ENCODE measurements around the gene SIVA1.

Gene SIVA1

GRCh38 chr14:104782086-104782807 lies 29.3 kb downstream of the SIVA1 start:
- DNase-seq = no peak
- Histone ChIP-seq H3K27ac (ENCODE audit: low read length) (no peak overlapping the region), H3K4me1 (ENCODE audit: low read length) (no peaks in the 10 kb centered on the region), H3K9ac (ENCODE audit: low read length) (no peak overlapping the region), H3F3A (ENCODE audit: insufficient read depth, low read length) (no peaks in the 10 kb centered on the region), H3K4me2 (ENCODE audit: low read depth, low read length) (no peak overlapping the region), H4K20me1 (ENCODE audit: insufficient read depth, low read length) (no peaks in the 10 kb centered on the region), H3K9me2 (replicated peaks; ENCODE audit: insufficient read depth, low read length) (no peaks in the 10 kb centered on the region), H2AFZ (ENCODE audit: low read length) (no peak overlapping the region), H3K27me3 (replicated peaks; ENCODE audit: insufficient read depth, low read length) (no peaks in the 10 kb centered on the region), H3K4me3 (ENCODE audit: low read length) (no peak overlapping the region), H3K9me3 (replicated peaks; ENCODE audit: insufficient read depth, low read length) (no peaks in the 10 kb centered on the region), H3K36me3 (replicated peaks; ENCODE audit: insufficient read depth, low read length) (no peaks in the 10 kb centered on the region), H3K79me2 (ENCODE audit: low read length) (no peaks in the 10 kb centered on the region)
- no peak for TF ChIP-seq EZH2 (optimal IDR thresholded peaks at IDR 0.05; ENCODE audit: low read depth, low read length)
- no peak for TF ChIP-seq EZH2phosphoT487 (IDR thresholded peaks at IDR 0.05; ENCODE audit: low read length)
- TF ChIP-seq, protein P1, sequence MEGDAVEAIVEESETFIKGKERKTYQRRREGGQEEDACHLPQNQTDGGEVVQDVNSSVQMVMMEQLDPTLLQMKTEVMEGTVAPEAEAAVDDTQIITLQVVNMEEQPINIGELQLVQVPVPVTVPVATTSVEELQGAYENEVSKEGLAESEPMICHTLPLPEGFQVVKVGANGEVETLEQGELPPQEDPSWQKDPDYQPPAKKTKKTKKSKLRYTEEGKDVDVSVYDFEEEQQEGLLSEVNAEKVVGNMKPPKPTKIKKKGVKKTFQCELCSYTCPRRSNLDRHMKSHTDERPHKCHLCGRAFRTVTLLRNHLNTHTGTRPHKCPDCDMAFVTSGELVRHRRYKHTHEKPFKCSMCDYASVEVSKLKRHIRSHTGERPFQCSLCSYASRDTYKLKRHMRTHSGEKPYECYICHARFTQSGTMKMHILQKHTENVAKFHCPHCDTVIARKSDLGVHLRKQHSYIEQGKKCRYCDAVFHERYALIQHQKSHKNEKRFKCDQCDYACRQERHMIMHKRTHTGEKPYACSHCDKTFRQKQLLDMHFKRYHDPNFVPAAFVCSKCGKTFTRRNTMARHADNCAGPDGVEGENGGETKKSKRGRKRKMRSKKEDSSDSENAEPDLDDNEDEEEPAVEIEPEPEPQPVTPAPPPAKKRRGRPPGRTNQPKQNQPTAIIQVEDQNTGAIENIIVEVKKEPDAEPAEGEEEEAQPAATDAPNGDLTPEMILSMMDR (IDR thresholded peaks at IDR 0.05; ENCODE audit: low read length) = no peak

GRCh38 chr14:104782808-104783139 lies 29.8 kb downstream of the SIVA1 start:
- Histone ChIP-seq H3K27me3 (replicated peaks; ENCODE audit: insufficient read depth, low read length) (no peaks in the 10 kb centered on the region), H2AFZ (ENCODE audit: low read length) (no peak overlapping the region), H3K4me3 (ENCODE audit: low read length) (no peak overlapping the region), H4K20me1 (ENCODE audit: insufficient read depth, low read length) (no peaks in the 10 kb centered on the region), H3K9ac (ENCODE audit: low read length) (no peak overlapping the region), H3K36me3 (replicated peaks; ENCODE audit: insufficient read depth, low read length) (no peaks in the 10 kb centered on the region), H3K79me2 (ENCODE audit: low read length) (no peaks in the 10 kb centered on the region), H3K9me3 (replicated peaks; ENCODE audit: insufficient read depth, low read length) (no peaks in the 10 kb centered on the region), H3K27ac (ENCODE audit: low read length) (no peak overlapping the region), H3K9me2 (replicated peaks; ENCODE audit: insufficient read depth, low read length) (no peaks in the 10 kb centered on the region), H3F3A (ENCODE audit: insufficient read depth, low read length) (no peaks in the 10 kb centered on the region), H3K4me1 (ENCODE audit: low read length) (no peaks in the 10 kb centered on the region), H3K4me2 (ENCODE audit: low read depth, low read length) (no peak overlapping the region)
- no peak for DNase-seq
- TF ChIP-seq, protein P1 (IDR thresholded peaks at IDR 0.05; ENCODE audit: low read length) = no peak
- TF ChIP-seq EZH2phosphoT487 (IDR thresholded peaks at IDR 0.05; ENCODE audit: low read length) = no peak
- no peak for TF ChIP-seq EZH2 (optimal IDR thresholded peaks at IDR 0.05; ENCODE audit: low read depth, low read length)

- no peak for DNase-seq
- Histone ChIP-seq H3K9me3 (replicated peaks; ENCODE audit: insufficient read depth, low read length) (no peaks in the 10 kb centered on the region), H3K9me2 (replicated peaks; ENCODE audit: insufficient read depth, low read length) (no peaks in the 10 kb centered on the region), H3F3A (ENCODE audit: insufficient read depth, low read length) (no peaks in the 10 kb centered on the region), H3K4me1 (ENCODE audit: low read length) (no peaks in the 10 kb centered on the region), H3K4me3 (ENCODE audit: low read length) (no peak overlapping the region), H3K27me3 (replicated peaks; ENCODE audit: insufficient read depth, low read length) (no peaks in the 10 kb centered on the region), H3K79me2 (ENCODE audit: low read length) (no peaks in the 10 kb centered on the region), H4K20me1 (ENCODE audit: insufficient read depth, low read length) (no peaks in the 10 kb centered on the region), H3K36me3 (replicated peaks; ENCODE audit: insufficient read depth, low read length) (no peaks in the 10 kb centered on the region), H3K9ac (ENCODE audit: low read length) (no peak overlapping the region), H2AFZ (ENCODE audit: low read length) (no peak overlapping the region), H3K27ac (ENCODE audit: low read length) (no peak overlapping the region), H3K4me2 (ENCODE audit: low read depth, low read length) (no peak overlapping the region)
- TF ChIP-seq EZH2phosphoT487 (IDR thresholded peaks at IDR 0.05; ENCODE audit: low read length) (no peak), EZH2 (optimal IDR thresholded peaks at IDR 0.05; ENCODE audit: low read depth, low read length) (no peak)
- TF ChIP-seq, protein P1 (IDR thresholded peaks at IDR 0.05; ENCODE audit: low read length) = no peak
Measured at GRCh38 chr14:104783484-104784217, 30.7 kb downstream of the SIVA1 start.
